DOHH2 (cell line): Measurements from ENCODE around the gene DYNC2H1.

Experiments
- H3F3A ChIP-seq: fragments of 200-600 bp; sonication (generic), shearing (Covaris generic); 2 replicates; pipeline ENCODE4 v1.6.0; 2016; ENCODE audit warnings: antibody characterized with exemption, mild to moderate bottlenecking; ENCODE audit not compliant: control insufficient read depth, insufficient read depth
- H3K27ac ChIP-seq: fragments of 200-600 bp; sonication (generic); 2 replicates; pipeline ENCODE4 v1.5.1; 2014; ENCODE audit warnings: low read depth, mild to moderate bottlenecking, low read length, moderate library complexity
- H3K27me3 ChIP-seq: fragments of 200-600 bp; sonication (generic); 2 replicates; pipeline ENCODE4 v1.6.1; 2014; ENCODE audit warnings: mild to moderate bottlenecking, low read length, mixed read lengths; ENCODE audit not compliant: control insufficient read depth
- H3K36me3 ChIP-seq: fragments of 200-600 bp; sonication (generic); 2 replicates; pipeline ENCODE4 v1.6.1; 2014; ENCODE audit warnings: mild to moderate bottlenecking, low read length, moderate library complexity, mixed read lengths; ENCODE audit not compliant: control insufficient read depth
- H3K4me1 ChIP-seq: fragments of 200-600 bp; sonication (generic); 2 replicates; pipeline ENCODE4 v1.6.1; 2014; ENCODE audit warnings: mild to moderate bottlenecking, low read length, mixed read lengths; ENCODE audit not compliant: control insufficient read depth
- H3K4me2 ChIP-seq: fragments of 200-600 bp; sonication (generic); 2 replicates; pipeline ENCODE4 v1.6.0; 2014; ENCODE audit warnings: mild to moderate bottlenecking, low read length, moderate library complexity
- H3K4me3 ChIP-seq: fragments of 200-600 bp; sonication (generic); 2 replicates; pipeline ENCODE4 v1.5.1; 2014; ENCODE audit warnings: mild to moderate bottlenecking, low read length, mixed read lengths
- H3K79me2 ChIP-seq: fragments of 200-600 bp; sonication (generic); 2 replicates; pipeline ENCODE4 v1.6.1; 2014; ENCODE audit warnings: mild to moderate bottlenecking, low read length, mixed read lengths; ENCODE audit not compliant: control insufficient read depth
- H3K9me2 ChIP-seq: fragments of 200-600 bp; sonication (generic); replicated peaks from 2 replicates; pipeline ENCODE4 v1.6.1; 2014; ENCODE audit warnings: mild to moderate bottlenecking, low read length, mixed read lengths; ENCODE audit not compliant: control insufficient read depth
- H3K9me3 ChIP-seq: fragments of 200-600 bp; sonication (generic); 2 replicates; pipeline ENCODE4 v1.6.1; 2014; ENCODE audit warnings: antibody characterized with exemption, low read length, mixed read lengths; ENCODE audit not compliant: control insufficient read depth, insufficient read depth
- H4K20me1 ChIP-seq: fragments of 200-600 bp; sonication (generic); 2 replicates; pipeline ENCODE4 v1.6.0; 2014; ENCODE audit warnings: low read depth, mild to moderate bottlenecking, antibody characterized with exemption, low read length, moderate library complexity; ENCODE audit not compliant: control insufficient read depth, insufficient read depth
- EZH2phosphoT487 ChIP-seq: fragments of 200-600 bp; sonication (generic); IDR thresholded peaks from 2 replicates; pipeline ENCODE4 v1.6.1; 2017; ENCODE audit warnings: borderline replicate concordance, mild to moderate bottlenecking, antibody characterized with exemption, low read length, moderate library complexity, mixed read lengths
- TF ChIP-seq, protein P1 (sequence below): fragments of 200-600 bp; sonication (generic); IDR thresholded peaks from one replicate; pipeline ENCODE4 v1.5.1; 2014; ENCODE audit warnings: antibody characterized with exemption, mild to moderate bottlenecking, low read depth, low read length; ENCODE audit not compliant: poor library complexity, severe bottlenecking

Gene DYNC2H1, protein sequence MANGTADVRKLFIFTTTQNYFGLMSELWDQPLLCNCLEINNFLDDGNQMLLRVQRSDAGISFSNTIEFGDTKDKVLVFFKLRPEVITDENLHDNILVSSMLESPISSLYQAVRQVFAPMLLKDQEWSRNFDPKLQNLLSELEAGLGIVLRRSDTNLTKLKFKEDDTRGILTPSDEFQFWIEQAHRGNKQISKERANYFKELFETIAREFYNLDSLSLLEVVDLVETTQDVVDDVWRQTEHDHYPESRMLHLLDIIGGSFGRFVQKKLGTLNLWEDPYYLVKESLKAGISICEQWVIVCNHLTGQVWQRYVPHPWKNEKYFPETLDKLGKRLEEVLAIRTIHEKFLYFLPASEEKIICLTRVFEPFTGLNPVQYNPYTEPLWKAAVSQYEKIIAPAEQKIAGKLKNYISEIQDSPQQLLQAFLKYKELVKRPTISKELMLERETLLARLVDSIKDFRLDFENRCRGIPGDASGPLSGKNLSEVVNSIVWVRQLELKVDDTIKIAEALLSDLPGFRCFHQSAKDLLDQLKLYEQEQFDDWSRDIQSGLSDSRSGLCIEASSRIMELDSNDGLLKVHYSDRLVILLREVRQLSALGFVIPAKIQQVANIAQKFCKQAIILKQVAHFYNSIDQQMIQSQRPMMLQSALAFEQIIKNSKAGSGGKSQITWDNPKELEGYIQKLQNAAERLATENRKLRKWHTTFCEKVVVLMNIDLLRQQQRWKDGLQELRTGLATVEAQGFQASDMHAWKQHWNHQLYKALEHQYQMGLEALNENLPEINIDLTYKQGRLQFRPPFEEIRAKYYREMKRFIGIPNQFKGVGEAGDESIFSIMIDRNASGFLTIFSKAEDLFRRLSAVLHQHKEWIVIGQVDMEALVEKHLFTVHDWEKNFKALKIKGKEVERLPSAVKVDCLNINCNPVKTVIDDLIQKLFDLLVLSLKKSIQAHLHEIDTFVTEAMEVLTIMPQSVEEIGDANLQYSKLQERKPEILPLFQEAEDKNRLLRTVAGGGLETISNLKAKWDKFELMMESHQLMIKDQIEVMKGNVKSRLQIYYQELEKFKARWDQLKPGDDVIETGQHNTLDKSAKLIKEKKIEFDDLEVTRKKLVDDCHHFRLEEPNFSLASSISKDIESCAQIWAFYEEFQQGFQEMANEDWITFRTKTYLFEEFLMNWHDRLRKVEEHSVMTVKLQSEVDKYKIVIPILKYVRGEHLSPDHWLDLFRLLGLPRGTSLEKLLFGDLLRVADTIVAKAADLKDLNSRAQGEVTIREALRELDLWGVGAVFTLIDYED (N-terminal part only)

DNA sequence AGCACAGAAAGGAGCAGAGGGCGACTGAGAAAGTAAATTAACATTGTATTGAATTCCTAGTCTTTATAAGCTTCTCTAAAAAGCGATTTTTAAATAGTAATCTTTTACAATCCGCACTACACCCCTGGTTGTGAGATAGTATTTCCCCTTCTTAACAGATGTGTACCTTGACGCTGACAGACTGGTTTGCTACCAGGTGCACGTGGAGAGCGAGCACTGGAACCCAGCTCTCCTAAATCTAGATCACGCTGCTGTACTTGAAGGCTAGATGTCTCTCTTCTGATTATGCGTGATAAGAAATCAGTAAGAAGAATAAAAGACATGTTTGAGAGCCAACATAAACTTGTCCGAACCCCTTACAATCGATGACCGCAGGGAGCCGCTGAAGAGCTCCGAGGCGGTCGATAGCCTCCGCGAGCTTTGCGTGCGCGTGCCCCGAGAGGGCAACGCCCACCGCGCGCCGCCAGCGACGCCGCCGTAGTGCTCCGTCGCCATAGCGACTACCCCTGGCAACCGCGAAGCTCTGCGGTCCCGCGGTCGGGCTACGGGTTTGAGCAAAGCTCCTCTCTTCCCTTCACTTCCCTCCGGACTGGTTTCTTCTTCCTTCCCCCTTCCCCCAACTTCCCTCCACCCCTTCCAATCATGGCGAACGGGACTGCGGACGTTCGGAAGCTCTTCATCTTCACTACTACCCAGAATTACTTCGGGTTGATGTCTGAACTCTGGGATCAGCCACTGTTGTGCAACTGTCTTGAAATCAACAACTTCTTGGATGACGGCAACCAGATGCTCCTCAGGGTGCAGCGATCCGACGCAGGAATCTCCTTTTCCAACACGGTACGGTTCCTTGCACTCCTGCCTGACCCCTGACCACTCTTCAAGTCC, at the start of gene DYNC2H1:
Gene DYNC2H1 (plus strand): TSS at position 494 of the 885 bp plus-strand sequence. CDS start 149 bp downstream, at position 643.
- Histone ChIP-seq H3K27ac (0 out of 2 replicates have a peak within 1 kb of the TSS, but pooled peaks have one; percentile 36), H3F3A (peaks cover 3% of the 10 kb centered on the region; the same call in 1 of the 2 replicates), H3K27me3 (no peaks in the 10 kb centered on the region), H3K9me3 (no peaks in the 10 kb centered on the region), H3K36me3 (no peaks in the 10 kb centered on the region), H3K4me3 (peak within 1 kb of the TSS; percentile 90), H4K20me1 (no peaks in the 10 kb centered on the region), H3K9me2 (no peaks in the 10 kb centered on the region), H3K4me1 (peaks cover 17% of the 10 kb centered on the region), H3K4me2 (peak within 1 kb of the TSS; percentile 85), H3K79me2 (no peaks in the 10 kb centered on the region)
- TF ChIP-seq EZH2phosphoT487, result no peak
- TF ChIP-seq, protein P1, sequence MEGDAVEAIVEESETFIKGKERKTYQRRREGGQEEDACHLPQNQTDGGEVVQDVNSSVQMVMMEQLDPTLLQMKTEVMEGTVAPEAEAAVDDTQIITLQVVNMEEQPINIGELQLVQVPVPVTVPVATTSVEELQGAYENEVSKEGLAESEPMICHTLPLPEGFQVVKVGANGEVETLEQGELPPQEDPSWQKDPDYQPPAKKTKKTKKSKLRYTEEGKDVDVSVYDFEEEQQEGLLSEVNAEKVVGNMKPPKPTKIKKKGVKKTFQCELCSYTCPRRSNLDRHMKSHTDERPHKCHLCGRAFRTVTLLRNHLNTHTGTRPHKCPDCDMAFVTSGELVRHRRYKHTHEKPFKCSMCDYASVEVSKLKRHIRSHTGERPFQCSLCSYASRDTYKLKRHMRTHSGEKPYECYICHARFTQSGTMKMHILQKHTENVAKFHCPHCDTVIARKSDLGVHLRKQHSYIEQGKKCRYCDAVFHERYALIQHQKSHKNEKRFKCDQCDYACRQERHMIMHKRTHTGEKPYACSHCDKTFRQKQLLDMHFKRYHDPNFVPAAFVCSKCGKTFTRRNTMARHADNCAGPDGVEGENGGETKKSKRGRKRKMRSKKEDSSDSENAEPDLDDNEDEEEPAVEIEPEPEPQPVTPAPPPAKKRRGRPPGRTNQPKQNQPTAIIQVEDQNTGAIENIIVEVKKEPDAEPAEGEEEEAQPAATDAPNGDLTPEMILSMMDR, result peak; percentile 56

DNA sequence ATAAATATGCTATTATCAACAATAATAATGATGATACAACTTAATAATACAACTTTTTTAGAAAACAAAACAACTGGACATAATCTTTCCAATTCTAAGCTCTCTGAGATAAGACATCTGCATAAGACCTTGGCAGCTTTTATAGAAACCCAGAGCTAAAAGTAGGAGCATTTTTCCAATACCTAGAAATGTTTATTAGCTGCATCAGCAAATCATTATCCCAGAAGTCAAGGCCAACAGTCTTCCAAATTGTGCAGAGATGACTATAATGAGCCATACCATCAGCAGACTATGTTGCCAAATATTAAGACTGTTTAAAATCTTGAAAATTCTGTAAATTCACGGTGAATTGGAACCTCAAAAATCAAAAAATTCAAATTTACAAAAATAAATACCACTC, 47.6 kb upstream of the DYNC2H1 start:
- peaks cover 6% of the 10 kb centered on the region for H3F3A ChIP-seq
- H3K9me2 ChIP-seq, result no peaks in the 10 kb centered on the region
- no peak overlapping the region for H3K4me2 ChIP-seq
- no peaks in the 10 kb centered on the region for H3K27me3 ChIP-seq
- H3K79me2 ChIP-seq, result peaks cover 2% of the 10 kb centered on the region
- H4K20me1 ChIP-seq, result no peaks in the 10 kb centered on the region
- H3K27ac ChIP-seq, result no peak overlapping the region
- H3K36me3 ChIP-seq, result peaks cover 74% of the 10 kb centered on the region
- no peaks in the 10 kb centered on the region for H3K9me3 ChIP-seq
- H3K4me3 ChIP-seq, result no peak overlapping the region
- peaks cover 10% of the 10 kb centered on the region; the same call in 1 of the 2 replicates for H3K4me1 ChIP-seq
- TF ChIP-seq EZH2phosphoT487, result no peak
- TF ChIP-seq, protein P1, result no peak

DNA sequence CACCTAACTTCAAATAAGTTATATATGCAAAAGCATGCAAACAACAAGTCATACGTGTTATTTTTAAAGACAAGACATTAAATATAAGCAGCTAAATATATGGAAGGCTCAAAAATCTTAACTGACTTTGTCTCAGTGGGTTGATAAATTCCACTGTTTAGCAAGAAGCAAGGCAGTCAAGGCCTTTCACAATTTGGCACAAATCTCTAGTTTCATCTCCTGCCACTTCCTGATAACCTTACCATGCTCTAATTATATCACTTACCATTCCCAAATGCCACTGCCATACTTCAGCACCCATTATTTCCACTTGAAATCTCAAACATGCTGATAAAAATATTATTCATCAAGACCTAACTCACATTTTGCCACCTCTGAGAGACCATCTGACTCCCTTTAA, 42.1 kb upstream of the DYNC2H1 start:
- Histone ChIP-seq H3K79me2 (peaks cover 53% of the 10 kb centered on the region), H3K4me2 (no peak overlapping the region)
- TF ChIP-seq, protein P1, result no peak
- TF ChIP-seq EZH2phosphoT487, result no peak

More for the DNA sequence above, 42.1 kb upstream of the DYNC2H1 start:
- Histone ChIP-seq H4K20me1 (peaks cover 9% of the 10 kb centered on the region), H3K27me3 (no peaks in the 10 kb centered on the region), H3K4me1 (peaks cover 41% of the 10 kb centered on the region), H3K9me3 (no peaks in the 10 kb centered on the region), H3K36me3 (peaks cover 88% of the 10 kb centered on the region), H3K9me2 (no peaks in the 10 kb centered on the region), H3K4me3 (no peak overlapping the region), H3F3A (peaks cover 12% of the 10 kb centered on the region), H3K27ac (no peak overlapping the region)
